CD4-positive, alpha-beta T cell treated with Interleukin-2 at 100 ng/mL for 4 hours (primary cell): ENCODE results near the gene UGT2B7.

ENCODE experiments used
- DNase-seq: peaks from one replicate; pipeline ENCODE4 v3.0.0-alpha.2; 2020; ENCODE audit warnings: low spot score

UGT2B7 gene

GRCh38 chr4:69156913-69157312 is 60.6 kb downstream of the UGT2B7 start:
- DNase-seq = no peak
